ENCODE results near the gene ITGBL1. TPM values are rescaled to one million over a fixed set of nuclear protein-coding genes. Genes with fewer than 3 reads are reported as not detected.

ITGBL1 gene
- total RNA-seq, 1 experiment from 2014 or later: not detected

- no peaks in the 10 kb centered on the region for H3K4me1 Mint-ChIP-seq (ENCODE audit: insufficient read depth, unreplicated experiment)
- POLR2A ChIA-PET: interaction anchor here (0.8 kb wide), 1 partner anchor 41 kb away, joined by 5 read pairs; no protein-coding TSS in a partner anchor
- no peak overlapping the region for H3K4me3 Mint-ChIP-seq (ENCODE audit: unreplicated experiment)
- no peaks in the 10 kb centered on the region for H3K9me3 Mint-ChIP-seq (ENCODE audit: unreplicated experiment)
- no TSS peak for BruUV-seq (replicated peaks)
- TF ChIP-seq CTCF (IDR thresholded peaks at IDR 0.05; ENCODE audit: unreplicated experiment): no peak
- intact Hi-C loops (cut with micrococcal nuclease): no loop called here
- no peak overlapping the region for H3K27ac Mint-ChIP-seq (ENCODE audit: low read depth, unreplicated experiment)
- no peaks in the 10 kb centered on the region for H3K36me3 Mint-ChIP-seq (ENCODE audit: insufficient read depth, unreplicated experiment)
- no peaks in the 10 kb centered on the region for H3K27me3 Mint-ChIP-seq (ENCODE audit: insufficient read depth, unreplicated experiment)
- CTCF ChIA-PET: interaction anchor here (0.8 kb wide), 1 partner anchor 407 kb away, joined by 3 read pairs; no protein-coding TSS in a partner anchor
- DNase-seq (ENCODE audit: unreplicated experiment): no peak
Measured at GRCh38 chr13:101569807-101570206, 117.3 kb downstream of the ITGBL1 start.

- Mint-ChIP-seq H3K36me3 (ENCODE audit: insufficient read depth, unreplicated experiment) (no peaks in the 10 kb centered on the region), H3K27me3 (ENCODE audit: insufficient read depth, unreplicated experiment) (no peaks in the 10 kb centered on the region), H3K27ac (ENCODE audit: low read depth, unreplicated experiment) (no peak overlapping the region), H3K9me3 (ENCODE audit: unreplicated experiment) (no peaks in the 10 kb centered on the region), H3K4me1 (ENCODE audit: insufficient read depth, unreplicated experiment) (peaks cover under 1% of the 10 kb centered on the region), H3K4me3 (ENCODE audit: unreplicated experiment) (no peak overlapping the region)
- DNase-seq (ENCODE audit: unreplicated experiment): peak; percentile 23
- no peak for TF ChIP-seq CTCF (IDR thresholded peaks at IDR 0.05; ENCODE audit: unreplicated experiment)
- POLR2A ChIA-PET: interaction anchor here (0.6 to 0.8 kb wide), 2 partner anchors 42 to 1915 kb away, joined by 3 to 5 read pairs; no protein-coding TSS in a partner anchor
- CTCF ChIA-PET: interaction anchor here (0.8 to 1.0 kb wide), 2 partner anchors 15 to 408 kb away, joined by 3 read pairs; no protein-coding TSS in a partner anchor
- BruUV-seq (replicated peaks): no TSS peak
- intact Hi-C loops (cut with micrococcal nuclease): no loop called here
Measured at GRCh38 chr13:101570410-101570809, 117.9 kb downstream of the ITGBL1 start.

- Mint-ChIP-seq H3K9me3 (ENCODE audit: unreplicated experiment) (no peaks in the 10 kb centered on the region), H3K36me3 (ENCODE audit: insufficient read depth, unreplicated experiment) (no peaks in the 10 kb centered on the region), H3K27me3 (ENCODE audit: insufficient read depth, unreplicated experiment) (no peaks in the 10 kb centered on the region), H3K27ac (ENCODE audit: low read depth, unreplicated experiment) (no peak overlapping the region), H3K4me1 (ENCODE audit: insufficient read depth, unreplicated experiment) (peaks cover 15% of the 10 kb centered on the region), H3K4me3 (ENCODE audit: unreplicated experiment) (no peak overlapping the region)
- no peak for TF ChIP-seq CTCF (IDR thresholded peaks at IDR 0.05; ENCODE audit: unreplicated experiment)
- intact Hi-C loops (cut with micrococcal nuclease): no loop called here
- CTCF ChIA-PET: interaction anchor here (0.6 kb wide), 2 partner anchors 111 to 1574 kb away, joined by 3 read pairs; no protein-coding TSS in a partner anchor
- no TSS peak for BruUV-seq (replicated peaks)
- POLR2A ChIA-PET: no interaction called here
- DNase-seq (ENCODE audit: unreplicated experiment): no peak
Measured at GRCh38 chr13:101572456-101572855, 120.0 kb downstream of the ITGBL1 start.

- H3K4me1 Mint-ChIP-seq (ENCODE audit: insufficient read depth, unreplicated experiment): peaks cover 15% of the 10 kb centered on the region
- H3K27me3 Mint-ChIP-seq (ENCODE audit: insufficient read depth, unreplicated experiment): no peaks in the 10 kb centered on the region
- no peak for TF ChIP-seq CTCF (IDR thresholded peaks at IDR 0.05; ENCODE audit: unreplicated experiment)
- no peaks in the 10 kb centered on the region for H3K9me3 Mint-ChIP-seq (ENCODE audit: unreplicated experiment)
- POLR2A ChIA-PET: no interaction called here
- BruUV-seq (replicated peaks): no TSS peak
- CTCF ChIA-PET: interaction anchor here (0.7 kb wide), 1 partner anchor 347 kb away, joined by 3 read pairs; no protein-coding TSS in a partner anchor
- intact Hi-C loops (cut with micrococcal nuclease): no loop called here
- H3K27ac Mint-ChIP-seq (ENCODE audit: low read depth, unreplicated experiment): no peak overlapping the region
- no peak overlapping the region for H3K4me3 Mint-ChIP-seq (ENCODE audit: unreplicated experiment)
- DNase-seq (ENCODE audit: unreplicated experiment): peak; percentile 22
- H3K36me3 Mint-ChIP-seq (ENCODE audit: insufficient read depth, unreplicated experiment): no peaks in the 10 kb centered on the region
Measured at GRCh38 chr13:101575581-101575980, 123.1 kb downstream of the ITGBL1 start.
